ENCODE measurements around the gene ABCA3. TPM values are rescaled to one million over a fixed set of nuclear protein-coding genes. Genes with fewer than 3 reads are reported as not detected.
"Not testable (repeated sequence)": the region's sequence is repeated elsewhere in the genome, so short reads cannot be mapped to it uniquely, and the experiment has no call there.

ABCA3 gene
- total RNA-seq, 4 donors from 2014 or later: 6.8 to 17.9 (median 11.0) TPM

- peak; percentile 96 for DNase-seq (ENCODE audit: low spot score in 2 of 2)
- H3K36me3 ChIP-seq: peaks cover 11% of the 10 kb centered on the region
- H3K4me3 ChIP-seq: peak within 1 kb of the TSS; percentile 87
- H3K9me3 ChIP-seq: no peaks in the 10 kb centered on the region
- no peaks in the 10 kb centered on the region for H3K27me3 ChIP-seq
- peak within 1 kb of the TSS; percentile 97 for H3K27ac ChIP-seq
- TF ChIP-seq, protein P1, sequence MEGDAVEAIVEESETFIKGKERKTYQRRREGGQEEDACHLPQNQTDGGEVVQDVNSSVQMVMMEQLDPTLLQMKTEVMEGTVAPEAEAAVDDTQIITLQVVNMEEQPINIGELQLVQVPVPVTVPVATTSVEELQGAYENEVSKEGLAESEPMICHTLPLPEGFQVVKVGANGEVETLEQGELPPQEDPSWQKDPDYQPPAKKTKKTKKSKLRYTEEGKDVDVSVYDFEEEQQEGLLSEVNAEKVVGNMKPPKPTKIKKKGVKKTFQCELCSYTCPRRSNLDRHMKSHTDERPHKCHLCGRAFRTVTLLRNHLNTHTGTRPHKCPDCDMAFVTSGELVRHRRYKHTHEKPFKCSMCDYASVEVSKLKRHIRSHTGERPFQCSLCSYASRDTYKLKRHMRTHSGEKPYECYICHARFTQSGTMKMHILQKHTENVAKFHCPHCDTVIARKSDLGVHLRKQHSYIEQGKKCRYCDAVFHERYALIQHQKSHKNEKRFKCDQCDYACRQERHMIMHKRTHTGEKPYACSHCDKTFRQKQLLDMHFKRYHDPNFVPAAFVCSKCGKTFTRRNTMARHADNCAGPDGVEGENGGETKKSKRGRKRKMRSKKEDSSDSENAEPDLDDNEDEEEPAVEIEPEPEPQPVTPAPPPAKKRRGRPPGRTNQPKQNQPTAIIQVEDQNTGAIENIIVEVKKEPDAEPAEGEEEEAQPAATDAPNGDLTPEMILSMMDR (IDR thresholded peaks at IDR 0.05): no peak
- peak; percentile 91 to 99 for TF ChIP-seq POLR2A (IDR thresholded peaks at IDR 0.05)
- TF ChIP-seq EP300 (IDR thresholded peaks at IDR 0.05): no peak
- TF ChIP-seq POLR2AphosphoS5 (IDR thresholded peaks at IDR 0.05): peak; percentile 96 to 99 (median 99)
- WGBS: 0% methylated on average over 39 of the region's 88 CpGs
- peaks cover 47% of the 10 kb centered on the region for H3K4me1 ChIP-seq
Observed at GRCh38 chr16:2267913-2268666, 72.4 kb downstream of the ABCA3 start, which contains the start of gene RNPS1. Gene RNPS1 (minus strand): TSS chr16:2268126. CDS start chr16:2264643, 3,483 bp downstream.

- WGBS: 3% methylated on average over 13 of the region's 54 CpGs
- not testable (repeated sequence) for DNase-seq (ENCODE audit: low spot score in 2 of 2)
Observed at GRCh38 chr16:2267505-2267912, 73.0 kb downstream of the ABCA3 start.

GRCh38 chr16:2266887-2267286 lies 73.6 kb downstream of the ABCA3 start:
- WGBS: 0% methylated on average over 2 of the region's 12 CpGs
- H3K36me3 ChIP-seq: peaks cover 23% of the 10 kb centered on the region
- H3K4me1 ChIP-seq: peaks cover 44% of the 10 kb centered on the region
- H3K9me3 ChIP-seq; H3K27ac ChIP-seq; H3K27me3 ChIP-seq; DNase-seq (ENCODE audit: low spot score in 2 of 2): not testable (repeated sequence)
- peak overlapping the region; percentile 87 for H3K4me3 ChIP-seq

More at GRCh38 chr16:2267505-2267912, 73.0 kb downstream of the ABCA3 start:
- peak overlapping the region; percentile 97 for H3K27ac ChIP-seq
- H3K36me3 ChIP-seq: peaks cover 17% of the 10 kb centered on the region
- not testable (repeated sequence) for H3K9me3 ChIP-seq, H3K27me3 ChIP-seq
- peak overlapping the region; percentile 87 for H3K4me3 ChIP-seq
- H3K4me1 ChIP-seq: peaks cover 46% of the 10 kb centered on the region

- 88% methylated on average over 12 of the region's 14 CpGs for WGBS
- H3K4me3 ChIP-seq; H3K27ac ChIP-seq; H3K9me3 ChIP-seq; DNase-seq (ENCODE audit: low spot score in 2 of 2); H3K27me3 ChIP-seq: not testable (repeated sequence)
- Histone ChIP-seq H3K36me3 (peaks cover 59% of the 10 kb centered on the region), H3K4me1 (peaks cover 22% of the 10 kb centered on the region)
Observed at GRCh38 chr16:2263026-2263425, 77.5 kb downstream of the ABCA3 start.

DNA sequence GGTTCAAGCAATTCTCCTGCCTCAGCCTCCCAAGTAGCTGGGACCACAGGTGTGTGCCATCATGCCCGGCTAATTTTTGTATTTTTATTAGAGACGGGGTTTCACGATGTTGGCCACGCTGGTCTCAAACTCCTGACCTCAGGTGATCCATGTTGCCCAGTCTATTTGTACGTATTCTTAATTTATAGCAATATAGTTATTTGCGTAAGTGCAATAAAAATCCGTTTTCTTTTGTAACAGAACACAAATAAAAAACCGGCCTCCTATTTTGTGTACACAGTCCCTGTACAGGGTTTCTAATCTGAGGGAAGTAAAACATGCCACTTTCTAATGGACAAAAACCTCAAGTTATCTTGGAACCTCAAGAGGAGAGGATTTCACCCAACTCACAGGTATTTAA lies 80.3 kb downstream of the ABCA3 start:
- Histone ChIP-seq H3K27ac (no peak overlapping the region), H3K9me3 (no peaks in the 10 kb centered on the region), H3K36me3 (peaks cover 87% of the 10 kb centered on the region), H3K4me1 (peaks cover 5% of the 10 kb centered on the region), H3K4me3 (no peak overlapping the region), H3K27me3 (no peaks in the 10 kb centered on the region)
- DNase-seq (ENCODE audit: low spot score in 2 of 2): no peak
- TF ChIP-seq POLR2A (IDR thresholded peaks at IDR 0.05) (no peak), EP300 (IDR thresholded peaks at IDR 0.05) (no peak), POLR2AphosphoS5 (IDR thresholded peaks at IDR 0.05) (no peak)
- TF ChIP-seq, protein P1 (IDR thresholded peaks at IDR 0.05): no peak
- WGBS: 97% methylated on average over 8 of the region's 8 CpGs

DNA sequence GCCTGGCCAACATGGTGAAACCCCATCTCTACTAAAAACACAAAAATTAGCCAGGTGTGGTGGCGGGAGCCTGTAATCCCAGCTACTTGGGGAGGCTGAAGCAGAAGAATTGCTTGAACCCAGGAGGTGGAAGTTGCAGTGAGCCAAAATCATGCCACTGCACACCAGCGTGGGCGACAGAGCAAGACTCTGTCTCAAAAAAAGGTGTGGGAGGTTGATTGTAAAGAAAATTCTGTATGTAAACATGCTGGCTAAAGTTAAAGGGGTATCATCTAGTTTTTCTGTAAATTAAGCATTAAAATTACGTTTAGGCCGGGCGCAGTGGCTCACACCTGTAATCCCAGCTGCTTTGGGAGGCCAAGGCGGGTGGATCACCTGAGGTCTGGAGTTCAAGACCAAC lies 82.0 kb downstream of the ABCA3 start:
- H3K27ac ChIP-seq; H3K27me3 ChIP-seq; H3K9me3 ChIP-seq; H3K4me3 ChIP-seq; DNase-seq (ENCODE audit: low spot score in 2 of 2); H3K4me1 ChIP-seq: not testable (repeated sequence)
- WGBS: 92% methylated on average over 7 of the region's 7 CpGs
- H3K36me3 ChIP-seq: peaks cover 97% of the 10 kb centered on the region

DNA sequence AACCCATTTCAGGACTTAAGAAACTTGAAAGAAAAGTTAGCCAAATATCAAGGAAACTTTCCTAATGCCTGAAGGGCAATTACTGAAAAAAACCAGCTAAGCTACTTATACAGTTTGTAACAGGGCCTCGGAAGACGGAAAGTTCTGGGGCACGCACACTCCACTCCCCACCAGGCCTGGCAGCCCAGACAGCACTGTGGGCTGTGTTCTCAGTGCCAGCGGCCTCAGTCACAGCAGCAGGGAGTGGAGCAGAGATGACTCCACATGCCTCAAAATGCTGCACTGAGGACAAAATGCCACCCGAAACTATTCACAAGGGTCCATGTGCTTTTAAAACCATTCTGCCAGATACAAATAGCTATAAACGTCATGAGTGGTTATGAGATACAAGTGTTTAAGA lies 82.8 kb downstream of the ABCA3 start:
- DNase-seq (ENCODE audit: low spot score in 2 of 2): no peak
- no peaks in the 10 kb centered on the region for H3K4me1 ChIP-seq
- WGBS: 82% methylated on average over 6 of the region's 6 CpGs
- TF ChIP-seq, protein P1 (IDR thresholded peaks at IDR 0.05): no peak
- TF ChIP-seq POLR2A (IDR thresholded peaks at IDR 0.05): no peak
- TF ChIP-seq POLR2AphosphoS5 (IDR thresholded peaks at IDR 0.05): no peak
- no peak for TF ChIP-seq EP300 (IDR thresholded peaks at IDR 0.05)
- H3K27me3 ChIP-seq: no peaks in the 10 kb centered on the region
- no peak overlapping the region for H3K27ac ChIP-seq
- no peaks in the 10 kb centered on the region for H3K9me3 ChIP-seq
- H3K4me3 ChIP-seq: no peak overlapping the region
- H3K36me3 ChIP-seq: peaks cover 97% of the 10 kb centered on the region

Measured in suprapubic skin (tissue), 4 donors.